T-helper 2 cell (primary cell): ENCODE results near the gene UBL4B.
A peak's percentile ranks its signal among the peaks of the same experiment; 100 is the strongest.
"Not testable (repeated sequence)": the region's sequence is repeated elsewhere in the genome, so short reads cannot be mapped to it uniquely, and the experiment has no call there.

ENCODE experiments used
- DNase-seq, 5 experiments: peaks; one replicate each; pipeline versions ENCODE4 v3.0.0 to v3.0.0-alpha.2; 2012 to 2022
- total RNA-seq, 2 donors: gene quantifications; one replicate each; lab custom pipeline; 2026; lab: John Stamatoyannopoulos, UW

Gene UBL4B, protein sequence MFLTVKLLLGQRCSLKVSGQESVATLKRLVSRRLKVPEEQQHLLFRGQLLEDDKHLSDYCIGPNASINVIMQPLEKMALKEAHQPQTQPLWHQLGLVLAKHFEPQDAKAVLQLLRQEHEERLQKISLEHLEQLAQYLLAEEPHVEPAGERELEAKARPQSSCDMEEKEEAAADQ
- 0 reads per million in 2 donors for total RNA-seq

DNA sequence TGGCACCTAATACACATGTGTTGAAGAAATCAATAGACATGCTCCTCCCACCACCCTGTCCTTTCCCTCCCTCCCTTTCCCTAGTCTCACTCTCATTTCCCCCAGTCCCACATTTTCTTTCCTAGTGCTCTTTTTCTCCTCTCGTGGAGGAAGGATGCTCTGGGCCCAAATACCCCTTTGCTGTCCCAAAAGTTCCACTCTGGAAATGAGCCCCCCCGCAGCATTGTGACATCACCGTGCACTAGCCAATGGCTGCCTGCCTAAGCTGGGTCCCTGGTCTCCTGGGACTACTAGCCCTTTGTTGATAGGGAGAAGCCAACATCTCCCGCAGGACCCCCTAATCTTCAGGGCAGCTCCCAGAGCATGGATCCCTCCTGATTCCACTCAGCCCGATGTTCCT, at the start of gene UBL4B:
UBL4B (plus strand) TSS at position 301 of the 400 bp plus-strand sequence; CDS start at position 393, 92 bp downstream.
- no peak for DNase-seq

DNA sequence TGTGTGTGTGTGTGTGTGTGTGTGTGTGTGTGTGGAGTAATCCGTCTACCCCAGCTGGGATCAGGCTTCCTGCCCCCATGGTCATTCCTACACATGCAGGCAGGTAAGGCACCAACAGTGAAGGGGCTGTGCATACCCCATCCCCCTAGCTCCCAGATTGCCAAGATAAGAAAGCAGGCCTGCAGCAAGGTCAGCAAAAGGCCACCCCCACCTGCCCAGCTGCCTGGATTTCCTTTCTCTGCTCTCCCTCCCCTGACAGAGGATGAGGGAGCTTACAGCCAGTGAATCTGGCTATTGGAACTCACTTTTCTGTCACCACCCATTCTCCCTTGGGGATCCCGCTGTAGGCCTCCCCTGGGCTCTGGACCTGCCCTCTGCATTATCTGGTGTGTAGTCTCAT, 49.6 kb upstream of the UBL4B start:
- DNase-seq: no peak

DNA sequence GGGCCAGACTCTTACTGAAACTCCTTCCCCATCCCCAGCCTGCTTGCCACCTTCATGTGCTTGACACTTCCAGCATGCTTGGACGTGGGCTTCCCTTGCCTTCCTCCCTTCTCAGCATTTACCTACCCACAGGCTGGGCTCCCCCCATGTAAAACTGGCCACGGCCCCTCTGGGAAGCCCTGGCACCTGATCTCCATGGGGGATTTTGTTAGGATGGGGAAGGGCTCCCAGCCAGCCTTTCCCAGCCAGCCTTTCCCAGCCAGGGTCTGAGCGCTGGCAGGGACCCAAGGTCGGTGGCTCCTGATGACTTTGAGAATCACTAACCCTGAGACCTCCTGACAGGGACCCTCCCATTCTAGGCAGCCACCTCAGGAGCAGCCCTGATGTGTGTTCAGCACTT, 48.5 kb upstream of the UBL4B start:
- DNase-seq: no peak

DNA sequence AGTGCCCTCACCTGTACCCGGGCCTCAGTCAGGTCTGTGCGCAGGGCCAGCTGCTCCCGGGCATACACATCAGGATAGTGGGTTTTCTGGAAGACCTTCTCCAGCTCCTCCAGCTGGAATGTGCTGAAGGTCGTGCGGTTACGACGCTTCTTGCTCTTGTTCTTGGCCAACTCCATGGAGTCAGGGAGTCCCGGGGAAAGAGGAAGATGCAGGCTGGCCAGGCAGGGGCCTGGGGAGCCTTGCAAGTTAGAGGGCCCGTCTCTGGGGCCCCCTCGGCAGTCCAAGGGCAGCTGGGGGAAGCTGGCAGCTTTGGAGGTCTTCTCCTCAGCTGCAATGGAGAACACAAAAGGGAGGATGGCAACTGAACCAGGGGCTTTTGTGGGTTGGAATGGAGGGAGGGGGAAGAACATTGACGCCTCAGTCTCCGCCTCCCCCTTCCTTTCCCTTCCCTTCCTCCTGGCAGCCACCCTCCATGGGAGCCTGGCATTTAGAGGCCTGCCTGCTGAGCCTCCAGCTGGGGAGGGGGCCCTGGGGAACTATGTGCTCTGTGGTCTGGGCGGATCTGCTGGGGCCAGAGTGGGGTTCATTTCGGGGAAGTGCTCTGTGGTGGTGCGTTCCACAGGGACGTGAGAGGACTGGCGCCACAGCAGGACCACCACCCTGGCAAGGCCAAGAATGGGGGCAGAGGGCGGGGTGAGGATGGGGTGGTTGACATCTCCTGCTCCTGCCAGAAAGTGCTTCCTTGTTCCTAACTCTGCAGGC, 47.5 kb upstream of the UBL4B start:
- DNase-seq: no peak

DNA sequence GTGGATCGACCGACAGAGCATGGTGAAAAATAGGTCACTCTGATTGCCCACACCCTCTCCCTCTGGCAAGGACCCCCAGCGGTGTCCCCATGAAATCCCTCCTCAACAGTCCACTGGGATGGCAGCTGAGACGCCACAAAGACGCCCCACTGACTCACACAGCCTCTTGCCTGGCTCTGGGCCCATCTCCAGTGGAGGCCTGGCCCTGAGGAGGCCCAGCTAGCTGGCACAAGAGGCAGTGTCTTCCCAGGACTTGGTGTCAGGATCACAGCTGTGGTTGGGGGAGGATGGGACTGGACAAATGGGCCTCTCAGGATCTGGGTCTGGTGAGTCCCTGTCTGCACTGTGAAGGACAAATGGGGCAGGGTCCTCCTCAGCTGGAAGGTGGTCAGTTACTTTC, 46.4 kb upstream of the UBL4B start:
- DNase-seq: no peak

DNA sequence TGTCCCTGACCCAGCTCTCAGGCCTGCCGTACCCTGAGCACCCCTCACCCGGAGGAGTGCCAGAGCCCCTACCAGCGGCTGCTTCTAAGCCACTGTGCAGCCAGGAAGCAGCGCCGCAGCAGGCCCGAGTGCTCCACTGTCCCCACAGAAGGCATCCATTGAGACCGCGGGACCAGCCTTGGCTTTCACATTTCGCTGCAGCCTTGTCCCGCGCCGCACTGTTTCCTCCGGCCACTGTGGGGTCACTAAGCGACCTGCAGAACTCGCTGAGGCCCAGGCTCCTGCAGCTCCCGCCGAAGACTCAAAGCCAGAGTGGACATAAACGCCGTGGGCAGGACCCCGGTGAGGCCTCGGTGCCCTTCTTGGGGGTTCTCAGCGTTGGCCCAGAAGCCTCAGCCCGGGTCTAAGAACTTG, 44.8 kb upstream of the UBL4B start:
- DNase-seq: no peak

DNA sequence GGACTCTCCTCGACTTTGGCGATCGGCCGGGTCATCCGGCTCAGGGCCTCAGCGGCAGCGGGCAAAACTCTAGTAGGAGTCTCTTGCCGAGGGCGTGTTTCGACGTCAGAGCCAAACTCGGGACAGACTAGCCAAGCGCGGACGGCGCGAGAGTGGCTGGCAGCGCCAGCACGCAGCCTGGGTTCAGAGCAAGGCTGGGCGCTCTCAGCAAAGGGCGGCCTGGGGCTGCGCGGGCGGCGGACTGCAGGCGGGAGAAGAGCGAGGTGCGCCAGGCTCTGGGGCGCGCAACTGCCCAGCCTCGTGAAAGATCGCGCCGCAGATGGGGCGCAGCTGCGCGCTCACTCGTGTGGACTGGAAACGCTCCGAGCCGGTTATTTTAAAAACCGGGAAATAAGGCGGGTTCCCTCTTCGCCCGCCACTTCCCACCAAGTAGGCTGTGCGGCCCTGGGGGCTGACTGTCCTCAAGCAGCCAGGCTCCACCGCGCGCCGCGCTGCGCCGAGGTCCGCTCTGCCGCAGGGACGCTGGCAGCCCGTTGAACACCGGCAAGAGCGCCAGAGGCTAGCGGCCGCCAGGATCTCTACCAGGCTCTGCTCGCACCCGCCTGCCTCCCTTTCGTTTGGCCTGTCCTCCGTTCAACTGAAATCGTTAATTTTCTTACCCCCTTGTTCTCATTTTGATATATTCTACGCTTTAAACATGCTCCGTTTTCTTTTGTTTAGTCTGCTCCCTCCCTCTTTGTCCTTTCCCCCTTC, 44.2 kb upstream of the UBL4B start:
- DNase-seq: peak in 1 of 5 experiments; percentile 22

DNA sequence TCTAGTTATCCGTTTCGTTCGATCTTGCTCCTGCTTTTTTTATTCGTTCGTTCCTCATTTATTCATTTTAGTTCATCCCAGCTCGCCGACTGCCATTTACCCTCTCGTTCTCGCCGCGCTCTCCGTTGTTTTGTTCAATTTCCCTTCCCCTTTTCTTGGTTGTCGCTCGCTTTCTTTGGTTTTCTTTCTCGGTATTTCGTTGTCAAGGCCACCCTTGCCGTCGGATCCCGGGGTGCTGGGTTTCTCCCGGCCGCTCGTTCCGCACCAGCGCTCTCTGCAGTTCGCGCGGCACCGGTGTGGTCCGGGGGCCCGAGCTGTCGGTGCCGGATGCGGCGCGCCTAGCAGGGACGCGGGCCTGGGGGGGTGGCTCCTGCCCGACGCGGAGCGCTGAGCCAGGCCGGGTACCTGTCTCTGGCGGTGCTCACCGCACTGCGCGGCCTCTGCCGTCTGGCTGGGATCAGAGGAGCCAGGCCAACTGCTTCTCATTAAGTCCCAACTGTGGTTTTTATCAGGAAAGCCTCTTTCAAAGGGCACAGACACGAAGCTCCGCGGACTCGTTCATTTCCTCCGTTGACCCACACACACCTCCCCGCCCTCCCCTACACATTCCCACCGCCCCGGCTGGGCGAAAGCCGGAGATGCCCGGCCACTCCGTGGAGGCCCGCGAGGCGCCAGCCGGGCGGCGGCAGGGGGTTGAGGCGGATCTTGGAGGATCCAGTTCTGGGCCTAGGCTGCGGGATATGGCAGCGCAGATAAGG, 43.4 kb upstream of the UBL4B start:
- DNase-seq: peak in 1 of 5 experiments; percentile 34

DNA sequence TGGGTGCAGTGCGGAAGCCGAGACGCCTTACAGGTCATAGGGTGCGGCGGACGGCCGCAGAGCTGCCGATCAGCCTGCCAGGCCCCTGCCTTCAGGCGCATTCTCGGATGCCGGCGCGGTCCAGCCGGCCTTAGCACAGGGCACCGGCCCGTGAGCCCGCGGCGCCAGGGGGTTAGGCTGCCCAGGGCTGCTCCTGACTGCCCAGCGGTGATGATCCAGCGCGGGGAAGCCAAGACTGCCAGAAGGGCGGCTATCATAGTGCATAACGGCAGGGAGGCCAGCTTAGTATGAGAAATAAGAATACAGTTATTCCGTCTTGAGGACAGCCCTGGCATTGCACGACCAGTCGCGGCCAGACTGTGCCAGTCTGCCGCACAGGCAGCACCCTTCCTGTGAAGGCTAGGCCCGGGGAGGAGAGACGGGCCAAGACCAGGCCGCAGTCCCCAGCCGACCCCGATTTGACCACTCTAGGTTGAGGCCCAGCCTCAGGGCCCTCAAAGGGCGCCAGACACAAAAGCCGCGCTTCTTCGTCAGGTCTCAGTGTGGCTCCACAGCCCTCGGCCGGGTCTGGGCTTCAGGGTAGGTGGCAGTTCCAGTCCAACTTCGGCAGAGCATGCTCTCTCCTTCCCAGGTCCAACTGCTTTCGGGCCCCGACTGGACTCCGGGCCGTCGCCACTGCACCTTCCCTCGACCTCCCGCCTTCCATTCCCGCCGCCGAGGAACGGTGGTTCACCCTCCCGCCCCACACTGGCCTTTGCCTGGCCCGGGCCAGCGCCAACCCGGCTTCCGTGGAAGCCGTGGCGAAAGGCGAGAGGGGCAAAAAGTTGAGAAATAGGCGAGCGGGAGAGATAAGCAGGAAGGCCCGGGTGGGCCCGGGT, 42.6 kb upstream of the UBL4B start:
- DNase-seq: no peak

DNA sequence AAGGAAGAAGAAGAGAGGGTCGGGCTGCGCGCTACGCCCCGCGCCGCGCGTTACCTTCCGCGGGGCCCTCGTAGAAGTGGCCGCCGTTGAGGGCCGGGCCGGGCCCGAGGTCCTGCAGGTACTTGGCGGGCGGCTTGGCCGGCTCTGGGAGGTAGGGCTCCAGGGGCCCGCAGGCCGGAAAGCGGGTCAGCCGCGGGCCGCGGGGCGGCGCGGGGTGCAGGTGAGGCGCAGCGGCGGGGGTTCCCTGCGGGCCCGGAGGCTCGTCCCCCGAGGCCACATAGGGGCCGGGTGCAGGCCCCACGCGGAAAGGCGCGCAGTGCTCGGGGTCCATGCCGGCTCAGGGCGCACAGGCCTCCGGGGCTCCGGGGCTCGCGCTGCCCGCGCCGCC, 42.0 kb upstream of the UBL4B start:
- DNase-seq: no peak

DNA sequence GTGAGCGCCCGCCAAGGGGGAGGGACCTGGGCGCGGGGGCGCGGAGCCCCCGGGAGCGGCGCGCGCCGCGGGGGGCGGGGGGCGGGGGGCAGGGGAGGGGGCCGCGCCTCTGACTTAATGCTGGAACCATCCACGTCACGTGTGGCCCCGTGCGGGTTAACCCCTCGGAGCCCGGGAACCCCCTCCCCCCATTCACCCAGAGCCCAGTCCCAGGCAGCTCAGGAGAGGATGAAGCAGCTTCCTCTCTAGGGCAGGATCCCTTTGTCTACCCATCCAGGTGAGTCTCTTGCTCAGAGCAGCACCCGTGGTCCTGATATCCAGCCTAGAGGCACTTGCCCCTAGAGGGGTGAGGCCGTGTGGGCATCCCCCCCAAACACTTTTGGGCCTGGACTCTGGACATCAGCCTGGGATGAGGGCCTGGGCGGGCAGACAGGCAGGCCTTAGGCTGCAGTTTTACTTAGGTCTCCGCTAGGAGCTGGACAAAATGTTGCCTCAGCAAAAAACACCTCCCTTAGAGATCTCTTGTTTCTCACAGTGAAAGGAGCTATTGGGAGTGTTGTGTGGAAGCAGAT, 41.5 kb upstream of the UBL4B start, which contains the start of gene ALX3:
ALX3 (minus strand) TSS at position 2 of the 572 bp plus-strand sequence. CDS start 60 bp downstream, outside the sequence.
- DNase-seq: no peak

DNA sequence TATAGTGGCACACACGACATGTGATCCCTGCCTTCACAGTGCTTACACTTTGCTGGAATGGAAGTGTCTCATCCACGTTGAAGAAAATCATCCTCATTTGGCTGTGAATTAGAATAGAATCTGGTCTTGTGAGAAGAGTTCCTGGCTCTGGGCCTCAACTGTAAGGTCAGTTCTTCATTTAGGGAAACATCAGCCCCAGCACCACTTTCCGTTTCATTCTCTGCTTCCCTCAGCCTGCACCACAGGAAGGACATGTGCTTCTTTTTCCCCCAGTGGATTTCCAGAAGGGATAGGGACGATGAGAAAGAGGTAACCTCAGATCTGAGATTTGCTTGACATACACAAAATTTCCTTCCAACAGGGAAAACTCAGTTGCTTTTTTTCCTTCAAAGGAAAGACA, 38.1 kb upstream of the UBL4B start:
- DNase-seq: no peak

DNA sequence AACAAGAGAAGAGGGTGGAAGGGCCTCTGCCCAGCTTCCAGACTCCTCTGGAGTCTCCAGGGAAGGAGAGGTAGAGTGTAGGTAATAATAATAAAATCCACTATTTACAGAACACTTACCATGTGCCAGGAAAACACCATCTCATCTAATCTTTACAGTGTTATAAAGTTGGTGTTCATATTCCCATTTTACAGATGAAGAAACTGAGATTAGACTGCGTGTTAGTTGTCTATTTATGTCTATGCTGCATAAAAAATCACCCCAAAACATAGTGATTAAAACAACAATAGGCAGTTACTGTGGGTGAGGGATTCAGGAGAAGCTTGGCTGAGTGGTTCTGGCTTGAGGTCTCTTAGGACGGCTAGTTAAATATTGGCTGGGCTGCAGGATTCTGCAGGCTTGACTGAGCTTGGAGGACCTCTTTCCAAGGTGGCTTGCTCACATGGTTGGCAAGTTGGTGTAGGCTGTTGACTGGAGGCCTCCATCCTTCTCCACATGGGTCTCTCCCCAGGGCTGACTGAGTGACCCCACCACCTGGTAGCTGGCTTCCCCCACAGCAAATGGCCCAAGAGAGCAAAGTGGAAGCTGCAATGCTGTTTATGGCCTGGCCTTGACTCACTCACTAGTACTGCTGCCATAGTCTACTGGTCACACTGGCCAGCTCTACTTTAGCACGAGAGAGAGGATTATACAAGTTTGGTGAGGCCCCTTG, 35.3 kb upstream of the UBL4B start:
- no peak for DNase-seq

DNA sequence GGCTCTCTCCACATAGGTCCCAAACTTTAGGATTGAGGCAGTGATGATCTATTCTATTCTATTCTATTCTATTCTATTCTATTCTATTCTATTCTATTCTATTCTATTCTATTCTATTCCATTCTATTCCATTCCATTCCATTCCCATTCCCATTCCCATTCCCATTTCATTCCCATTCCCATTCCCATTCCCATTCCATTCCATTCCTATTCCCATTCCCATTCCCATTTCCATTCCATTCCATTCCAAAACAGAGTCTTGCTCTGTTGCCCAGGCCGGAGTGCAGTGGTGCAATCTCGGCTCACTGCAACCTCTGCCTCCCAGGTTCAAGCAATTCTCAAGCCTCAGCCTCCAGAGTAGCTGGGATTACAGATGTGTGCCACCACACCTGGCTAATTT, 32.2 kb upstream of the UBL4B start:
- not testable (repeated sequence) for DNase-seq

DNA sequence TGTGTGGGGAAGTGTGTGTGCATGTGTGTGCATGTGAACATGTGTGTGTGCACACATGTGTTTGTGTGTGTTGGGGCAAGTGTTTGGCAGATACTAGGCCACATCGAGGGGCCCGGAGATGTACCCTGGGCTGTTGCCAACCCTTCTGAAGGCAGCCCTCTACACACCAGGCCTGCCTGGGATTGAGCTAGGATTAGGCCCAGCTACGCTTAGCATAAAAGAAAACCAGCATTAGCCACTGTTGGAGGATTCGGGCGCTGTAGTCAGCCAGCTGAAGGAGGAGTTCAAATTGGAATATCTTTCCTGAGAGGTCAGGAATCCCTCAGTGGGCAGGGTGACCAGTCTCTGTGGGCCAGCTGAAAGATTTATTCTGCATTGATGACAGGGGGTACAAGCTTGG, 31.2 kb upstream of the UBL4B start:
- DNase-seq: no peak

DNA sequence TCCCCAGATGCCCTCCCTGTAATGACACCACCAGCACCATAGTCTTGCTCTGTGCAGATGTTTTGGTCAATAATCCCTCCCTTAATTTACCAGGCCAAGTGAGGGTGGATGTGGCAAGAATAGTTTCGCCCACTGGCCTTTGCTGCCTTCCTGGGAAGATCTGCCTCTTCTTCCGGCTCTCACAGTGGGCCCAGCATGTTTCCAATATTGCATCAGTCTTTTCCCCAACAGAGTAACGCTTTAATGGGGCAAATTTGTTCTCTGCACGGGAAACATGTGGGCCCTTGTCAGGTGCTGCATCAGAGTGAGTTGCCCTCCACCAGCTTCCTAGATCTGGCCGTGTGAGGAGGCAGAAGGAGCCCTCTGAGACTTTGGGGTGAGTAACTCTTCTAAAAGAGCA, 29.8 kb upstream of the UBL4B start:
- no peak for DNase-seq

DNA sequence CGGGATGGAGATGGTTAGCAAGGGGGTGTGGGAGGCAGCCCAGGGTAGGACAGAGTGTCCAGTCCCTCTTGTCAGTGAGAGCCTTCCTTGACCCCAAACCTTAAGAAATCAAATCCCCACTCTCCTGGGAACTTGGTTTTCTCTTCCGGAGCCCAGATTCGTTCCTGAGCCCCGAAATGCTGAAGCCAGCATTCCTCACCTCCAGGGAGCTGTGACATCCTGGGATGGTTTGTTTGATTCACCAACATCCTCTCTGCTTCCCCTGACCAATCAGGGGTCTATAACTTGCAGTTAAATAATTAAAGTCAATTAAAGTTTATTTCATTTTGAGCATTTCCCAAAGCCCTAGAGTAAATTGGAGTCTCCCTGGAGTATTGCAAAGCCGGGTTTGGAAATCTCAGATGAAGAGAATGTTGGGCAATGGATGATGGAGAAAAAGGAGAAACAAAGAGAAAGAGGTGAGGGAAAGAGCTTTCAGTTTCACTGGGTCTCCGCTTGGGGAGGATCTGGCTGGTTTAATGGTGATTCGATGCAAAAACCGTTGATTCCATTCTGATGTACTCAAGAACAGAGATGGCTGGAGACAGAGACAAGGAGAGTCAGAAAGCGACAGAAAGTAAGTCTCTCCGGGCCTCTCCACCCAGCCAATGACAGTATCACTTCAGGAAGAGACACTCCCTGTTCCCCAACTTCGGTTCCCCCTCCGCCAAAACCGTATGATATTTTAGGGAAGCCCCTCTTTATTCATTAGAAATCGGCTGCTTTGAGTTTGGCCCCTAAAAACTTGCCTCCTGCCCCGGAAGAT, 29.0 kb upstream of the UBL4B start:
- peak in 1 of 5 experiments; percentile 19 for DNase-seq

DNA sequence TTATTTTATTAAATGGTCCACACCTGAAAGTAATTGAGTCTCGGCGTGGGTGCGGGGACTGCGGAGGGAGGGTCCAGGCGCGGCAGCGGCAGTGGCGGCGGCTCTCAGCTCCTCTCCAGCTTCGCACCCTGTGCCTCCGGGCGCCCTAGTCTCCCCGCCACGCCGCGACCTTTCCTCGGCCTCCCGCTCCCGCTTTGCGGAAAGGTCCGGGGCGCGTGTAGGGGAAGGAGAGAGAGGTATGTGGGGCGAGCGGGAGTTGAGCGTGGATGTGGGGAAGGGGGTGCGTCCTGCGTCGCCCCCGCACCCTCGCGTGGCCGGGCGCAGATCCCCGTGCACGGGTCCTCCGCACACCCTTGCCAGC, 28.4 kb upstream of the UBL4B start:
- DNase-seq: peak in 1 of 5 experiments; percentile 7

DNA sequence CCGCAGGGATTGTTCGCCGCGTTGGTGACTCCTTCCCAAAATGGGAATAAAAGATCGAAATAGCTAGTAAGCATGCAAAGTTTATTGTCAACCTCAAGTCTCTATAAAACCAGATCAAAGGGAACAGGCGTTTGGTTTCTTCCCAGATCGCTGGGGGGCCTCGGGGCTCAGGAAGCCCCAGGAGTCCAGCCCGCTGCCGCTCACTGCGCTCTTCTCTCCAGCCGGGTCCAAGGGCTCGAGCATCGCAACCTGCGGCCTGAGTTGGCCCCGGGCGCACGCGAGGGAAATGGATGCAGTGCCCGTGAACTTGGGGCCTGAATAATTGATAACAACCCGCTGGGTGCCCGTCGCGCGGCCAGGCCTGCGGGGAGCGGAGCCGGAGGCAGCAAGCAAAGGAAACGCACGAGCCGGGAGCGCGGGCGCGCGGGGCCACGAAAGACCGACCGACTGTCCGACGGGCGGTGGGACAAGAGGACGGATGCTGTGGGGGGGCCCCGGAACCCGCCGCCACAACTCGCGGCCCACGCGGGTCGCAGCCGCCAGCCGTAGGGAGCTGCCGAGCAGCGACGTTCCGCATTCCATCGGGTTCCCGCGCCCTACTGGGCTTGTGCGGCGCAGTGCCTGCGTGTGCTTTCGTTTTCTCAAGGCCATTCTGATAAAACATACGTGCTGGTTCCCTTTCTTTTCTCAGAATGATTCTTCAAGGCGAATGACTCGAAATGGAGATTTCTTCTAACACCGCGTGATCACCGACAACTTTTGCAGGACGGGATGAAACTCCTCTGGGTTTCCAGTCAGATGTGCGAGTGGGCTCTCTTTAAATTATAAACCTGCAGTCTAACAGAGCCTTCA, 27.8 kb upstream of the UBL4B start:
- peak in 1 of 5 experiments; percentile 59 for DNase-seq
